Measurements from ENCODE around the gene FRG2C.
A peak's percentile ranks its signal among the peaks of the same experiment; 100 is the strongest.
"Not testable (repeated sequence)": the region's sequence is repeated elsewhere in the genome, so short reads cannot be mapped to it uniquely, and the experiment has no call there.

FRG2C gene

GRCh38 chr3:75664028-75664427, at the start of gene FRG2C:
Gene FRG2C, plus strand, starts transcription at chr3:75664328. Its CDS starts 52 bp downstream, at chr3:75664380.
- DNase-seq (ENCODE audit: low read depth in 2 of 2): not testable (repeated sequence)

GRCh38 chr3:75618666-75619305, 45.3 kb upstream of the FRG2C start:
- DNase-seq (ENCODE audit: low read depth in 2 of 2): not testable (repeated sequence)

GRCh38 chr3:75619481-75620031, 44.6 kb upstream of the FRG2C start:
- not testable (repeated sequence) for DNase-seq (ENCODE audit: low read depth in 2 of 2)

- not testable (repeated sequence) for DNase-seq (ENCODE audit: low read depth in 2 of 2)
These were observed 42.4 kb upstream of the FRG2C start for GRCh38 chr3:75621772-75622171.

GRCh38 chr3:75623656-75624055, 40.5 kb upstream of the FRG2C start:
- DNase-seq (ENCODE audit: low read depth in 2 of 2): not testable (repeated sequence)

- not testable (repeated sequence) for DNase-seq (ENCODE audit: low read depth in 2 of 2)
These were observed 33.1 kb upstream of the FRG2C start for GRCh38 chr3:75630887-75631535.

GRCh38 chr3:75631541-75631940, 32.6 kb upstream of the FRG2C start:
- DNase-seq (ENCODE audit: low read depth in 2 of 2): no peak

GRCh38 chr3:75638947-75639346, 25.2 kb upstream of the FRG2C start:
- DNase-seq (ENCODE audit: low read depth in 2 of 2): not testable (repeated sequence)

GRCh38 chr3:75641107-75641517, 23.0 kb upstream of the FRG2C start:
- DNase-seq (ENCODE audit: low read depth in 2 of 2): not testable (repeated sequence)

GRCh38 chr3:75643031-75643800, 20.9 kb upstream of the FRG2C start:
- DNase-seq (ENCODE audit: low read depth in 2 of 2): not testable (repeated sequence)

- not testable (repeated sequence) for DNase-seq (ENCODE audit: low read depth in 2 of 2)
These were observed 18.6 kb upstream of the FRG2C start for GRCh38 chr3:75645548-75645947.

- no peak for DNase-seq (ENCODE audit: low read depth in 2 of 2)
These were observed 13.9 kb upstream of the FRG2C start for GRCh38 chr3:75650191-75650590.

- not testable (repeated sequence) for DNase-seq (ENCODE audit: low read depth in 2 of 2)
These were observed 8.8 kb upstream of the FRG2C start for GRCh38 chr3:75655101-75655904.

GRCh38 chr3:75655956-75656355, 8.2 kb upstream of the FRG2C start:
- not testable (repeated sequence) for DNase-seq (ENCODE audit: low read depth in 2 of 2)

GRCh38 chr3:75658411-75659107, 5.6 kb upstream of the FRG2C start:
- not testable (repeated sequence) for DNase-seq (ENCODE audit: low read depth in 2 of 2)

GRCh38 chr3:75659108-75659433, 5.1 kb upstream of the FRG2C start:
- not testable (repeated sequence) for DNase-seq (ENCODE audit: low read depth in 2 of 2)

GRCh38 chr3:75665626-75666025, 1.5 kb downstream of the FRG2C start:
- DNase-seq (ENCODE audit: low read depth in 2 of 2): not testable (repeated sequence)

- not testable (repeated sequence) for DNase-seq (ENCODE audit: low read depth in 2 of 2)
These were observed 3.9 kb downstream of the FRG2C start for GRCh38 chr3:75667757-75668701.

GRCh38 chr3:75668759-75669347, 4.7 kb downstream of the FRG2C start:
- peak; percentile 13 to 27 for DNase-seq (ENCODE audit: low read depth in 2 of 2)
